WTC11 (cell line): ENCODE data around the gene DCP1A. TPM values are rescaled to one million over a fixed set of nuclear protein-coding genes. Genes with fewer than 3 reads are reported as not detected.

ENCODE experiments used
- ATAC-seq: fragments of 200-7000 bp; cut with Tn5 transposase; 2 replicates; pipeline ENCODE4 v1.10.0; 2021; ENCODE audit warnings: mild to moderate bottlenecking, moderate library complexity
- CTCF ChIA-PET: fragments of 300-600 bp; sonication (Branson Sonifier 250); formaldehyde crosslinking; loops from one replicate; lab custom pipeline; 2021; ENCODE audit warnings: antibody characterized with exemption; lab: Charles Lee
- POLR2A ChIA-PET: fragments of 350-600 bp; sonication (Branson Sonifier 250); formaldehyde crosslinking; loops from one replicate; lab custom pipeline; 2021; ENCODE audit warnings: antibody characterized with exemption; lab: Charles Lee
- DNase-seq: peaks from one replicate; pipeline ENCODE4 v3.0.0; 2021; ENCODE audit warnings: low spot score
- H3K27ac Mint-ChIP-seq: 2 replicates; pipeline ENCODE4 v1.8.0; 2021; ENCODE audit warnings: mixed read lengths
- H3K27me3 Mint-ChIP-seq: 2 replicates; pipeline ENCODE4 v1.8.0; 2021; ENCODE audit warnings: low read depth, mild to moderate bottlenecking, moderate library complexity, mixed read lengths
- H3K36me3 Mint-ChIP-seq: 2 replicates; pipeline ENCODE4 v1.8.0; 2021; ENCODE audit warnings: mixed read lengths
- H3K4me1 Mint-ChIP-seq: 2 replicates; pipeline ENCODE4 v1.8.0; 2022; ENCODE audit warnings: mixed read lengths
- H3K4me3 Mint-ChIP-seq: 2 replicates; pipeline ENCODE4 v1.8.0; 2021; ENCODE audit warnings: mild to moderate bottlenecking, moderate library complexity, mixed read lengths
- H3K9me3 Mint-ChIP-seq: 2 replicates; pipeline ENCODE4 v1.8.0; 2021; ENCODE audit warnings: mixed read lengths
- AR ChIP-seq: fragments of 250-450 bp; sonication (Bioruptor Pico); IDR thresholded peaks from 2 replicates; pipeline ENCODE4 v1.9.0; 2021; ENCODE audit warnings: mild to moderate bottlenecking
- ARID4B ChIP-seq: sonication (generic); formaldehyde crosslinking; IDR thresholded peaks from 2 replicates; pipeline ENCODE4 v1.8.0; 2023; ENCODE audit warnings: missing genetic modification reagents, mild to moderate bottlenecking, borderline replicate concordance
- ATF6 ChIP-seq: sonication (generic); formaldehyde crosslinking; IDR thresholded peaks from 2 replicates; pipeline ENCODE4 v1.8.1; 2023; ENCODE audit warnings: mild to moderate bottlenecking, missing genetic modification reagents
- CREM ChIP-seq: sonication (generic); formaldehyde crosslinking; IDR thresholded peaks from 2 replicates; pipeline ENCODE4 v1.8.1; 2022; ENCODE audit warnings: mild to moderate bottlenecking, missing genetic modification reagents, moderate library complexity
- EMX1 ChIP-seq: fragments of 250-450 bp; sonication (Bioruptor Pico); IDR thresholded peaks from 2 replicates; pipeline ENCODE4 v1.8.0; 2021; ENCODE audit warnings: mild to moderate bottlenecking
- FOXK1 ChIP-seq: sonication (generic); formaldehyde crosslinking; IDR thresholded peaks from 2 replicates; pipeline ENCODE4 v1.8.0; 2022; ENCODE audit warnings: mild to moderate bottlenecking, moderate library complexity, missing genetic modification reagents
- GABPB1 ChIP-seq: sonication (generic); formaldehyde crosslinking; IDR thresholded peaks from 2 replicates; pipeline ENCODE4 v1.8.1; 2023; ENCODE audit warnings: mild to moderate bottlenecking, missing genetic modification reagents
- GTF2I ChIP-seq: fragments of 250-450 bp; sonication (Bioruptor Pico); conservative IDR thresholded peaks from 2 replicates; pipeline ENCODE4 v1.4.0; 2021; ENCODE audit warnings: mild to moderate bottlenecking
- MYBL2 ChIP-seq: sonication (generic); formaldehyde crosslinking; IDR thresholded peaks from 2 replicates; pipeline ENCODE4 v1.8.1; 2023; ENCODE audit warnings: mild to moderate bottlenecking, moderate library complexity, missing genetic modification reagents
- NR1H2 ChIP-seq: sonication (generic); formaldehyde crosslinking; IDR thresholded peaks from 2 replicates; pipeline ENCODE4 v1.9.0; 2021; ENCODE audit warnings: mild to moderate bottlenecking, moderate library complexity, missing genetic modification reagents
- PREB ChIP-seq: sonication (generic); formaldehyde crosslinking; IDR thresholded peaks from 2 replicates; pipeline ENCODE4 v1.8.1; 2022; ENCODE audit warnings: mild to moderate bottlenecking, missing genetic modification reagents, moderate library complexity, borderline replicate concordance
- TEAD4 ChIP-seq: sonication (generic); formaldehyde crosslinking; IDR thresholded peaks from 2 replicates; pipeline ENCODE4 v1.8.0; 2022; ENCODE audit warnings: mild to moderate bottlenecking, missing genetic modification reagents
- ZMAT4 ChIP-seq: fragments of 250-450 bp; sonication (Bioruptor Pico); IDR thresholded peaks from 2 replicates; pipeline ENCODE4 v1.9.0; 2021; ENCODE audit warnings: mild to moderate bottlenecking
- ZNF232 ChIP-seq: sonication (generic); formaldehyde crosslinking; IDR thresholded peaks from 2 replicates; pipeline ENCODE4 v1.8.0; 2022; ENCODE audit warnings: mild to moderate bottlenecking, missing genetic modification reagents
- ZNF263 ChIP-seq: sonication (generic); formaldehyde crosslinking; IDR thresholded peaks from 2 replicates; pipeline ENCODE4 v1.8.1; 2022; ENCODE audit warnings: low read depth, mild to moderate bottlenecking, moderate library complexity, missing genetic modification reagents
- ZNF281 ChIP-seq: sonication (generic); formaldehyde crosslinking; IDR thresholded peaks from 2 replicates; pipeline ENCODE4 v1.8.0; 2023; ENCODE audit warnings: mild to moderate bottlenecking, missing genetic modification reagents
- ZNF423 ChIP-seq: fragments of 250-450 bp; sonication (Bioruptor Pico); IDR thresholded peaks from 2 replicates; pipeline ENCODE4 v2.1.2; 2022; ENCODE audit warnings: mild to moderate bottlenecking, moderate library complexity
- total RNA-seq: library from RNA; stranded (reverse); gene quantifications from 3 replicates; pipeline ENCODE4 v1.2.3, GENCODE V29; 2021

The DCP1A gene
- total RNA-seq, 1 experiment from 2014 or later: 19.1 TPM

GRCh38 chr3:53257465-53257864 lies 89.9 kb downstream of the DCP1A start (continued):
- TF ChIP-seq PREB (CRISPR knock-in tag): no peak
- no peak for TF ChIP-seq CREM (CRISPR knock-in tag)
- TF ChIP-seq EMX1: no peak

- peaks cover 9% of the 10 kb centered on the region for H3K36me3 Mint-ChIP-seq
- CTCF ChIA-PET: interaction anchor here (0.7 kb wide), 1 partner anchor 36 kb away, joined by 3 read pairs; no protein-coding TSS in a partner anchor
- POLR2A ChIA-PET: no interaction called here
- no peaks in the 10 kb centered on the region for H3K9me3 Mint-ChIP-seq
- H3K27me3 Mint-ChIP-seq: peaks cover 9% of the 10 kb centered on the region; the same call in 1 of the 2 replicates
- ATAC-seq: no peak
- DNase-seq: no peak
- TF ChIP-seq ZNF423 (CRISPR knock-in tag): no peak
- TF ChIP-seq TEAD4 (CRISPR knock-in tag): no peak
- no peak for TF ChIP-seq ZNF263 (CRISPR knock-in tag)
- TF ChIP-seq EMX1: no peak
- TF ChIP-seq AR (CRISPR knock-in tag): no peak
- no peak for TF ChIP-seq CREM (CRISPR knock-in tag)
- TF ChIP-seq GABPB1 (CRISPR knock-in tag): no peak
- TF ChIP-seq ZMAT4 (CRISPR knock-in tag): no peak
- no peak for TF ChIP-seq ATF6 (CRISPR knock-in tag)
- TF ChIP-seq ZNF232: no peak
- TF ChIP-seq ZNF281 (CRISPR knock-in tag): no peak
- peaks cover 58% of the 10 kb centered on the region for H3K4me1 Mint-ChIP-seq
- no peak overlapping the region for H3K27ac Mint-ChIP-seq
- no peak overlapping the region; the same call in 1 of the 2 replicates for H3K4me3 Mint-ChIP-seq
Measured at GRCh38 chr3:53256704-53257055, 90.7 kb downstream of the DCP1A start.

- CTCF ChIA-PET: interaction anchor here (0.7 kb wide), 1 partner anchor 36 kb away, joined by 3 read pairs; no protein-coding TSS in a partner anchor
- ATAC-seq (peak; percentile 67), DNase-seq (peak; percentile 77)
- H3K36me3 Mint-ChIP-seq: peaks cover 9% of the 10 kb centered on the region
- H3K4me1 Mint-ChIP-seq: peaks cover 62% of the 10 kb centered on the region
- POLR2A ChIA-PET: interaction anchor here (1.5 to 2.7 kb wide), 4 partner anchors 12 to 92 kb away, joined by 4 to 10 read pairs (median 6); partner anchors contain the start of gene DCP1A
- peak within 1 kb of the TSS; percentile 85 for H3K4me3 Mint-ChIP-seq
- H3K27me3 Mint-ChIP-seq: peaks cover 9% of the 10 kb centered on the region; the same call in 1 of the 2 replicates
- H3K9me3 Mint-ChIP-seq: no peaks in the 10 kb centered on the region
- peak within 1 kb of the TSS; percentile 92 for H3K27ac Mint-ChIP-seq
- no peak for TF ChIP-seq NR1H2 (CRISPR knock-in tag)
- 0 out of 2 replicates have a peak, but pooled peaks have one; percentile 55 for TF ChIP-seq MYBL2 (CRISPR knock-in tag)
- TF ChIP-seq GABPB1 (CRISPR knock-in tag): 0 out of 2 replicates have a peak, but pooled peaks have one; percentile 6
- peak; percentile 99 for TF ChIP-seq GTF2I (CRISPR knock-in tag)
- peak; percentile 63; the same call in 1 of the 2 replicates for TF ChIP-seq FOXK1
- peak; percentile 75; the same call in 1 of the 2 replicates for TF ChIP-seq ARID4B (CRISPR knock-in tag)
Measured at GRCh38 chr3:53255775-53256703, 91.3 kb downstream of the DCP1A start, which contains the start of gene TKT. Gene TKT, minus strand, starts transcription at chr3:53256022. Its CDS starts 80 bp downstream, at chr3:53255942.
